Measurements from ENCODE around the gene TXNL4B.
"Not testable (repeated sequence)": the region's sequence is repeated elsewhere in the genome, so short reads cannot be mapped to it uniquely, and the experiment has no call there.

Gene TXNL4B

DNA sequence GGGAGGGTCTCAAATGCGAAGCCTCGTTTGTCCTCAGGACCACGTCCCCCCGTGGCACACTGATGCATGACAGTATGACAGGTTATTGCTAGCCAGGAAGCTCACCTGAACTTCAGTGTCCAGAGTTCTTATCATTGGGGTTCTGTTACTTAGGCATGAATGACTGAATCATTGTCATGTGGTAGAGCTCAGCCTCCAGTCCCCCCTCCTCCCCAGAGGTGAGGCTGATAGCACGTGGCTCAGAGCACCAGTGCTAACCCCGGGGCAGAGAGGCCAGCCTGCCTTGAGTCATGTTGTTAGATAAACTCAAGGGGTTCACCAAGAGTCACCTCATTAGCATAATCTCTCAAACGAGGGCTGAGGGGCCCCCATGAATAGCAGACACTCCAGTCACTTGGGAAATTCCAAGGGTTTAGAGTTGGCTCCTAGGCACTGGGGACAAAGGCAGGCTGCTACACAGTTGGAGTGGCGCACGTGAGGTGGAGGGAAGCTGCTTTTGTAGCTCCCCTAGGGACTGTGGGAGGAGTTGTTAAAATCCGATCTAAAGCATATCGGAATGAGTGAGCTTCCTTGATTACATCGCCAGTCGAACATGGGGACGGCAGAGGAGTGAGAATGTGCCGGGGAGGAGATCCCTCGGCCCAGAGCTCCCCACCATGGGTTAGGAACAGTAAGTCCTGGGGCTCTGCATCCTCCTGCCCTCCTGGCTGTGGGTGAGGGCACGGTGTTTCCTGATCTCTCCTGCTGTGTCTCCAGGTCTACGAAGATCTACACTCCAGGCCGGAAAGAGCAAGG, 18.4 kb upstream of the TXNL4B start:
- DNase-seq = no peak

DNA sequence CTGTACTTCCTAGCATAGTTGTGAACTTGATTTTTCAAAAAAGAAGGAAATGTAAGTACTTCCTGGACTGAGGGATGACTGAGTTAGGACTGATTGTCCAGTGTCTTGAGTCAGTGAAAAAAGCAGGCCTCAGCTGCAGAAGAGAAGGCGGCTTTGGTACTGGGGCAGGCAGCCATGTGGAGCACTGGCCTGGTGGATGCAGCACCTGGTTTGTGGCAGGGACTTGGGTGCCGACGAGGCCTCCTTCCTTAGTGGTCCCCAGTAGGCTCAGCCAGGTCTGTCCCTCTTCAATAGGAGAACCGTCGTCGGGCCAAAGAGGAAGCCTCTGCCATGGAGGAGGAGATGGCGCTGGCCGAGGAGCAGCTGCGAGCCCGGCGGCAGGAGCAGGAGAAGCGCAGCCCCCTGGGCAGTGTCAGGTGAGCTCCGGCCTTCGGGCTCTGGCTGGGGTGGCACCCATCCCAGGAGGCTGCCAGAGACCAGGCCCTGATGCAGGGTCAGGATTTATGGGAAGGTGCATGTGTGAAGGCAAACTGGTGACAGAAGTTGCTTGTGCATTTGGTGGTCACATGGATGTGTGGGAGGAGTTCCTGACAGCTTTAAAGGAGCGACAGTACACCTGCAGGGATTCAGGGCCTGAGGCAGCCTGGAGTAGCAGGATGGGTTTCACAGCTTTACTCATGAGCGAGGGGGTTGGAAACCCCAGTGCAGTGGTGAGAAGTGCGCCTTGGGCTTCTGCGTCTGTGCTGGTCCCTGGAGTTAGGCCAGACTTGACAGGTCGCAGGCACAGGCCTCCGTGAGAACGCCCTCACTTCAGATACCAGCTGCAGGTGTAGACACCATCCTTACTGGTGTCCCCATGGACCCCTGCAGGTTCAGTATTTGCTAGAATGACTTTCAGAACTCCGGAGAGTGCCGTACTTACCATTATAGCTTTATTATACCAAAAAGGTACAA, 17.5 kb upstream of the TXNL4B start:
- no peak for DNase-seq

DNA sequence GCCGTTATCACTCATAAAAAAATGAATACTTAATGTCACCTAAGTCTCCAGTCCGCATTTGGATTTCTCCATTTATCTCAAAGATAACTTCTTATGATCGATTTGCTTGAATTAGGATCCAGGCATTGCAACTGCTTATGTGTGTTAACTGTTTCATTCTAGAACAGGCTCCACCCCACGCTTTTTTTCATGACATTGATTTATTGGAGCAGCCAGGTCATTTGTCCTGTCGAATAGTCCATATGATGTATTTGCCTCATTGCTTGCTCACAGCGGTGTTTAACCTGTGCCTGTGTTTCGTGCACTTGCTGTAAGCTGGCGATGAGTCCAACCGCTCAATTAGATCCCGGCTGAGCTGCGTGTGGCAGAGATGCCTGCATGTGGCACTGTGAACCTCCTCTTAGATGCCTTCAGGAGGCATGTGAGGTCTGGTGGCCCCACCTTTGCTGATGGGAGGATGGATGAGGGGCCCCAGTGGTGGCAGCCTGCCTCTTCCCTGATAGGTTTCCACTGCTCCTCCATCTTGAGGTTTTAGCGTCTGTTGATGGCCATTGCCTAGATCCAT, 16.6 kb upstream of the TXNL4B start:
- no peak for DNase-seq

DNA sequence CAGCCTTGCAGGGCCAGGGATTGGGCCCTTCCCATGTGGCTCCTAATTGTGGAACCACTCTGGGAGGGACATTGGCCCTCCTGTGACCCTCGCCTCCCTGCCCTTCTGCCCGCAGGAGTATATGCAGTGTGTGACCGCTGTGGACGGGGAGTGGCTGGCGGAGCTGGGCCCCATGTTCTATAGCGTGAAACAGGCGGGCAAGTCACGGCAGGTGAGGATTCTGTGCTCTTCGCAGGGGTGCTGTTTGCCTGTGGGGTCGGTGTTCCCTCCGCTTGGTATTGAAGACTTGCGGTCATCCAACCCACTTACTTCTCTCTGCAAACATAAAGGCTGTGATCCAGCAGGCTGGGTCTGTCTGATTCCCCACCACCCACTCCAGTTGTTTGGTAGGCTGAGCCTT, 15.9 kb upstream of the TXNL4B start:
- no peak for DNase-seq

DNA sequence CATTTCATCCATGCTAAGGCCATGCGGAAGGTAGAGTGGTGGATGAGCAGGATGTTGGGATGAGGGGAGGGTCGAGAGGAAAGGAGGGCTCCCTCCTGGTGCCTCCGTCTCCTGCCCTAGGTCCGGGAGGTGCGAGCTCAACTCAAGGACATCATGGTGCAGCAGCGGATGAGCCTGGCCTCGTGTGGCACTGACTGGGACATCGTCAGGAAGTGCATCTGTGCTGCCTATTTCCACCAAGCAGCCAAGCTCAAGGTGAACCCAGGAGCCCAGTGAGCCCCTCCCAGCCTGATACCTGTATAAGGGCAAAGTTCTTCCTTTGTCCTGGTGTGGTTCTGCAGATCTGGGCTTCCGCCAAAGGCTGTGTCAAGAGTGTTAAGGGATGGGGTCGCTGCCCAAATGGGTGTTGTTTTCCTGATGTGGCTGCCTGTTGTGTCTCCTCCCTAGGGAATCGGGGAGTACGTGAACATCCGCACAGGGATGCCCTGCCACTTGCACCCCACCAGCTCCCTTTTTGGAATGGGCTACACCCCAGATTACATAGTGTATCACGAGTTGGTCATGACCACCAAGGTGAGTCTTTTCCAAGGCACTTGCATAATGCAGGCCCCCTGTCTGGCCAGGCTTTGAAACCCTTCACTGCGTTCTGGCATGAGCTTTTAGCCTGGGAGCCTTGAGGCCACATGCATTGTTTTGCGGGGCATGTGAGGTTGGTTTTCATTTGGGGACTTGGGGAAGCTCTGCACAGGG, 15.1 kb upstream of the TXNL4B start:
- DNase-seq = no peak

DNA sequence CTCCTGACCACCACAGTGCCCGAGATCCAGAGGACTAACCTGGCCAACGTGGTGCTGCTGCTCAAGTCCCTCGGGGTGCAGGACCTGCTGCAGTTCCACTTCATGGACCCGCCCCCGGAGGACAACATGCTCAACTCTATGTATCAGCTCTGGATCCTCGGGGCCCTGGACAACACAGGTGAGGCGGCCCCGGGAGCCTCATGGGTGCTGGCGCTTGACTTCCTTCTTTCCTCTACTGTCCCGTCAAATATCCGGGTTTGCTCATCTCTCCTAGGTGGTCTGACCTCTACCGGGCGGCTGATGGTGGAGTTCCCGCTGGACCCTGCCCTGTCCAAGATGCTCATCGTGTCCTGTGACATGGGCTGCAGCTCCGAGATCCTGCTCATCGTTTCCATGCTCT, 14.0 kb upstream of the TXNL4B start:
- no peak for DNase-seq

DNA sequence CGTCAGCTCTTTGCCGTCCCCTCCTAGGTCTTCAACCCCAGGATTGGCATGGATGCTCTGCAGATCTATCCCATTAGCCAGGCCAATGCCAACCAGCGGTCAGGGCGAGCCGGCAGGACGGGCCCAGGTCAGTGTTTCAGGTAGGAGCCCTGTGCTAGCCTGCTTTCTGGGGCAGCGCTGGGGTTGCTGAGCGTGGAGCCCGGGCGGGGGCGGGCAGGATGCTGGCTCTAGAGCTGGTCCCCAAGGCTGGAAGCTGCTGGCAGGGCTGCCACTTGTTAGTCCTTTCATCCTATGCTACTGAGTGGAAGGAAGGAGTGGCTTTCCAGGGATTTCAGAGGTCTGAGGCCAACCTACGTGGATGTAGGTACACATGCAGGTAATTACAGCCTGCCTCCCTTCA, 12.6 kb upstream of the TXNL4B start:
- DNase-seq = no peak

DNA sequence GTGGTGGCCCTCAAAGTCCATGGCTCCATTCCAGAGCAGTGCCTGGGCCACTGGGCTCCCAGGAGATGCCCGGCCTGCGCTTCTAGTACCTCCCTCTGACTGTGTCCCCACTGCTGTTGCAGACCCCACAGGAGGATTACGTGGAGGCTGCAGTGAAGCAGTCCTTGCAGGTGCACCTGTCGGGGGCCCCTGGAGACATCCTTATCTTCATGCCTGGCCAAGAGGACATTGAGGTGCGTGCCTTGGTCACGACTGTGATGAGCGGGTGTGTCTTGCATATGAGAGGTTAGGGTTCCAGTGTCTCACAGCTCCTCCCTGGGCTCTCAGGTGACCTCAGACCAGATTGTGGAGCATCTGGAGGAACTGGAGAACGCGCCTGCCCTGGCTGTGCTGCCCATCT, 11.5 kb upstream of the TXNL4B start:
- DNase-seq = no peak

DNA sequence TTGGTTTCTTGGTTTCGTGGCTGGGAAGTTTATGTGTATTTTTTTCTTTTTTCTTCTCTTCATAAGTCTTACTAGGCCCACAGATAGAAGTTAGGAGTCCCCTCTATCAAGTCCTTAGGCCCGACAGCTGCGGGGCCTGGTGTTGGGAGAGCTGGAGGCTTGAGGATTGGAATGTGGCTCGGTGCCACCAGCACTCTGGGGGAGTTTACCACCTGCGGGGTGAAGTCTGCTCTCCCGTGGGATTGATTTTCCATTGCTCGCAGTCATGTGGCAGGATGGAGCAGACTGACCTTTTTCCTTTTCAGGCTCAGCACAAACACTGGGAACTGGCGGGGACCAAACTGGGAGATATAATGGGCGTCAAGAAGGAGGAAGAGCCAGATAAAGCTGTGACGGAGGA, 7.8 kb upstream of the TXNL4B start:
- no peak for DNase-seq

DNA sequence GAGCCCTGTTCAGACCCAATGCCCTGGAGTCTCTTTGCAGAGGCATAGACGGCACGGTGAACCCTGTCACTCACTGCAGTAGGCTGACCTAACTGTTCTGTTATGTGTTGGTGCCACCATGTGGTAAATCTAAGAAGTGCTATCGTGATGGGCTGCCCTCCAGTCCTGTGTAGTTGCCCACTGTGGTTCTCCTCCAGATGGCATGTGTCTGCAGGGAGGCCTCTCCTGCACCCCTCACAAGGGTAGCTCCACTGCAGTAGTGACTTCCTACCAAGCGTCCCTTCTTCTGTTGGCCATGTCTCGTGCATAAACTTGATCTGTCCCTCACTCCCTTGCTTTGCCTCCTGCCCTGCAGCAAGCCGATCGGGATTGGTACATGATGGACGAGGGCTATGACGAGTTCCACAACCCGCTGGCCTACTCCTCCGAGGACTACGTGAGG, 6.0 kb upstream of the TXNL4B start:
- DNase-seq = peak; percentile 43

DNA sequence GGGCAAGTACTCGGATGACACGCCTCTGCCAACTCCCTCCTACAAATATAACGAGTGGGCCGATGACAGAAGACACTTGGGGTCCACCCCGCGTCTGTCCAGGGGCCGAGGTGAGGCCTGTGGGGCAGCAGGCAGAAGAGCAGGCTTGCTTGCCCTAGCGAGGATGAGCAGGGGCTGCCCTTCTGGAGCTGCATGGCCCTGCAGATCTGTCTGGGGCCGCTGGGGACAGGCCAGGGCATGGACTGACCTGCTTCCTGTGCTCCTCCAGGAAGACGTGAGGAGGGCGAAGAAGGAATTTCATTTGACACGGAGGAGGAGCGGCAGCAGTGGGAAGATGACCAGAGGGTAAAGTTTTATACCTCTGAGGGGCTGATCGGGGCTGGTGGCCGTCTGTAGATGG, 5.5 kb upstream of the TXNL4B start:
- DNase-seq = no peak

DNA sequence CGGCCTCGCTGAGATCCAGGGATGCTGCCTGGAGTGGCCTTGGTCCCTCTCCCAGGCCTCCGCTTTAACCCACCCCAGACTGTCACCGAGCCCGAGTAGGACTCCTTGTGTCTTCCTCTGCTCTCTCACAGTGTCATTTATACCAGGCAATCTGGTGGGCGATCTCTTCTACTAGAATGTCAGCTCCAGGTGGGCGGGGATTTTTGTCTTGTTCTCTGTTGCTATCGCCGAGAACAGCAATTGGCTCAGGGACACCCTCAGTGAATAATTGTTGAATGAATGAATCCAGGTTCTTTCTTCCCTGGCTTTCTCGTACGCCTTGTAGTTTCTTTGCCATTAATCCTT, 818 bp upstream of the TXNL4B start:
- no peak for DNase-seq

DNA sequence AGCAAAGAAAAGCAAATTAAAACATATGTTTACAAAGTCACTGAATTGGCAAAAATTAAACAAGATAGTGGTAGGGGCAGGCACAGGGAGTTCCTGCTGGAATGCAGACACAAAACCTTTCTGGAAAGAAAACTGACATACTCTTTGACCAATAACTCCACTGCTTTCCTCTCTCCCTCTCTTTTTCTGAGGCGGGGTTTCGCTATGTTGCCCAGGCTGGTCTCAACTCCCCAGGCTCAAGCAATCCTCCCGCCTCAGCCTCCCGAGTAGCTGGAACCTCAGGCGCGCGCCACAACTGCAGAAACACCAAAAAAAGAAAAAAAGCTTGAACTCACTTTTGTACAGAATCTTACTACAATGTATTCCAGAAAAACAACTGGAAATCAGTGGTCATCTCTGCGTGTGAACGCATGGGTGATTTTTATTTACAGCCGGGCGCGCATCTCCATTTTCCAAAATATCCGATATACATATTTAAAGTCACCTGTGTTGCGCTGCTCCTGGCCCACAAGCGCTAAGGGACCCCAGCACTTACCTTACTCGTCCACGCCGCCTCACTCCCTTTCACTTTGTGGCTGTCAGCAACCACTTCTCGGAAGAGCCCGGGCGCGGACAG, 480 bp downstream of the TXNL4B start:
- peak; percentile 23 for DNase-seq

DNA sequence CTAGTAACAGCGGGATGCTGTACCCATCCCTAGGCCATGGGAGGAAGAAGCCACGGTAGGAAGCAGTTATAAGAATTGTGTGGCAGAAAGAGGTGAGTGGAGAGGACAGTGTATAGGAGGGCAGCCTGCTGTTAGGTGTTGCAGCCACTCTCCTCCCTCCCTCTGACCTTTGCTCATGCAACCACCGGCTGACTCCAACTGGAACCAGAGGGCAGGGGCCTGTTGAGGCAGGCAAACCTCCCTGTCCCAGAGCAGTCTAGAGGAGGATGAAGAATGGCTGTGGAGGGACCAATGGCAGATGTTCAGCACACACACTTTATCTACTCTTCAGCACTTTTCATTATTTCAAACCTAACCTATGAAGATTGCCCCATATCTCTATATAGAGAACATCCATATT, 2.2 kb downstream of the TXNL4B start:
- no peak for DNase-seq

DNA sequence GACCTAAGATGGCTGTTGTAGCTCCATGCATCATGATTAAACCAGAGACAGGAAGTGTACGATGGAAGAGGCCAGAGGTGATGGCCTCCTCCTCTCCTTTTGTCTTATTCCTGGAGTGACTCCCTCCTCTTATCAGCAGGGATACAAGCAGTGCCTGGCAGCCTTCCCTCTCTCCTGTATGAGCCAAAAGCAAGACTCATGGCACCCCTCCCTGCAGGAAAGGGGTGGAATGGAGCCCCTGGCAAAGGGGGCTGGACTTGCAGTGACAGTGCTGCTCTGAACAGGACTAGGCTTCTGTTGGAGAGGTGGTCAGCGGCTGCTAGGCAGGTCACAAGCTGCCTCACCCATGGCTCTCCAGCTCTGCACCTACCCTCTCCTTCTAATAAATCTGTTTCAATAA, 8.4 kb downstream of the TXNL4B start:
- DNase-seq = no peak

DNA sequence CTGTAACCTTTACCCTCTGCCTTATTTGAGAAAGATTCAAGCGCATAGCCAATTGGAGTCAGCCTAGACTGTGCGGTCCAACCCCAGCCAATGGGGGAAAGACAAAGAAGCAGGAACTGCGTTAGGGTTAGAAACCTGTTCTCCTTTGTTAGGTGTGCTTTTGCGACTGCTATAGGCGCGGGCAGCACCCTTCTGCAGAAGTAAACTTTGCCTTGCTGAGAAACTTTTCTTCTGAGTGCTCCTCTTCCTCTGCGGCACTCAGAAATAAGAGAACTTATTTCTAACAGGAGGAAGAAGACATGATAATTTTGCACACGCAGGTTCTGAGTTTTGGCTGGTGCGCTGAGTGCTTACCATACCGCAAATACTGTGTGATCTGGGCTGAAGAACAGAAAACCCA, 9.0 kb downstream of the TXNL4B start:
- no peak for DNase-seq

DNA sequence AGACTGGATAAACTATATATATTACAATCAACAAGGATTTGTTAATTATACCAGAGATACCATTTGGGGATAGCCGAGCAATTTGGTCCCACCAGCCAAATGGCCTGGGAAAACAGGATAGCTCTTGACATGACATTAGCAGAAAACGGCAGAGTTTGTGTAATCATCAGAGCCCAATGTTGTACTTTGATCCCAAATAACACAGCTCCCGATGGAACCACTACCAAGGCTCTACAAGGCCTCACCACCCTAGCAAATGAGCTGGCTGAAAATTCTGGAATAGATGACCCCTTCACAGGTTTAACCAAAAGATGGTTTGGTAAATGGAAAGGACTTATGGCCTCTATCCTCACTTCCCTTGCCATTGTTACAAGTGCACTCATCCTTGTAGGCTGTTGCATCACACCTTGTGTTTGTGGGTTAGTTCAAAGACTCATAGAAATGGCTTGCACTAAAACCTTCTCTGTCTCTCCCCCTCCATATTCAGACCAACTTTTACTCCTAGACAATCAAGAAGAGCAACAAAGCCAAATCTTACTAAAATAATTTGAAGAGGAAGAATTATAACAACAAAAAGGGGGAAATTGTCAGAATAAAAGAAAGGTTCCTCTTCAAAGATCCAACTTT, 9.5 kb downstream of the TXNL4B start:
- no peak for DNase-seq

DNA sequence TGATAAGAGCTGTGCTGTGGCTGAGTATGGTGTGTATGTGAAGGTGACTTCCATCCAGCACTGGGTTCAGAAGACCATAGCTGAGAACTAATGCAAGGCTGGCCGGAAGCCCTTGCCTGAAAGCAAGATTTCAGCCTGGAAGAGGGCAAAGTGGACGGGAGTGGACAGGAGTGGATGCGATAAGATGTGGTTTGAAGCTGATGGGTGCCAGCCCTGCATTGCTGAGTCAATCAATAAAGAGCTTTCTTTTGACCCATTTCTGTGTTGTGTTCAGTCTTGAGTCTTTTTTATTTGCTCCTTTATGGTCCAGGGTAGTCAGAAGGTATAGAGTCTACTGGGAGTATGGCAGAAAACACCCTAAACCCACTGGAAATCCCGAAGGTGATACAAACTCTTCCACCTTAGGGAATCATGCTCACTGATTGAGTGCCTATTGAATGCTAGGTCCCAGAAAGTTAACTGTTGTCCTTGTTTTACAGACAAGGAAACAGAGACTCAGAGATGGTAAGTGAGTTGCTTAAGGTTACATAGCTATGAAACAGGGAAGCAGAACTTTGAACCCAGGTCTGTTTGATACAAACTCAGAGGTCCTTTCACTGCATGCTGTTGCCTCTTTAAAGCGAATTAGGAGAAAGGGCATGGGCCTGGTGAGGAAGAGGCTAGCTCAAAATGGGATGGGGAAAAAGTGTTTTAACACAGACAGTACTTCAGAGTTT, 16.3 kb downstream of the TXNL4B start:
- DNase-seq = not testable (repeated sequence)

DNA sequence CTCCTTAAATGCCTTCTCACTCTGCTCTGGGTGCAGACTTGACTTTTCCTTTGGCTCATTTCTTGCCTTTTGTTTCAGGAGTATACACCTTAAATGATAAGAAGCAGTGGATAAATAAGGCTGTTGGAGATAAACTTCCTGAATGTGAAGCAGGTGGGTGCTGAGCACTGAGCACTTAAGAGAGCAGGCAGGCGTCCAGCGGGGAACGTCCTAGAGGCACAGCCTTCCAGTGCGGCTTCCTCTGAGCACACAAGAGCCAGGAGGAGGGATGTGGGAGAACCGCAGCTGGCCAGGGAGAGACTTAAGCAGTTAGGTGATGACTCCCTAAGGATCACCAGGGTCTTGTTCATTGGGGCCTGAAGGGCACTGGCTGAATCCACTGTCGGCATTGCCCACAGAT, 18.4 kb downstream of the TXNL4B start:
- DNase-seq = not testable (repeated sequence)

DNA sequence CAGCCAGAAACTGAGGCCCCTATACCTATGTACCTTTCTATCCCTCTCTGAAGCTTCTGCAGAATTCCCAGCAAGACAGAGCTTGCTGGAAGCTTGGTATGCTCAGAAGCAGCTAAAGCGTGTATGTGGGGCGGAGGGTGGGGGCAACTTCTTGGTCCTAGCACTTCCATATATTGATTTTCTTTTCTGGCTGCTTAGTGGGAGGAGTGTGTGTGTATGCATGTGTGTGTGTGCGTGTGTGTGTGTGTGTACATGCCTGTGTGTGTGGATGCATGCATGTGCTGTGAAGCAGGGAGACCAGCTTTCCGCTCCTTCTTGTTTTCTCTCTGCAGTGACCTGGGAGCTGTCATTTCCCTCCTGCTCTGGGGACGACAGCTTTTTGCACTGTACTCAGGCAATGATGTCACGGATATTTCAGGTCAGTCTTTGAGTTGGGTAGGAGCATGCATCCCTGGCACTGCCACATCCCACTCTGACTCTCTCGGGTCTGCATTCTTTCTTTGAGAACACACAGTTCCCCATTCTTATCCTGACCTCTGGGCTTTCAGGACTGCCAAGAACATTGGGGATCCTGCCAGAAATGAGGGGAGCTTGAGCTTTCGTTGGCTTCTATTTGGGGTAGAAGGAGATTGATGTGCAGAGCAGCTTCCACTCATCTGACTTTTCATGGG, 19.7 kb downstream of the TXNL4B start:
- no peak for DNase-seq
